GM06990 (cell line): ENCODE data around the gene MFN2.

Source experiments
- DNase-seq: peaks from one replicate; pipeline ENCODE4 v3.0.0-alpha.2; 2011; ENCODE audit not compliant: insufficient read length; ENCODE audit errors: extremely low read depth
- H3K27me3 ChIP-seq: replicated peaks from 2 replicates; pipeline ENCODE4 v1.6.0; 2011; ENCODE audit warnings: low read length; ENCODE audit not compliant: control insufficient read depth, insufficient read depth
- H3K36me3 ChIP-seq: 2 replicates; pipeline ENCODE4 v1.5.1; 2011; ENCODE audit warnings: low read length; ENCODE audit not compliant: control insufficient read depth, insufficient read depth
- H3K4me3 ChIP-seq: replicated peaks from 2 replicates; pipeline ENCODE4 v1.5.1; 2011; ENCODE audit warnings: low read depth, mild to moderate bottlenecking, control low read depth, low read length
- TF ChIP-seq, protein P1 (sequence below): IDR thresholded peaks from 2 replicates; pipeline ENCODE4 v1.5.1; 2011; ENCODE audit warnings: low read length, control low read depth, mild to moderate bottlenecking, inconsistent platforms; ENCODE audit not compliant: insufficient read depth, poor library complexity, severe bottlenecking

MFN2 gene

DNA sequence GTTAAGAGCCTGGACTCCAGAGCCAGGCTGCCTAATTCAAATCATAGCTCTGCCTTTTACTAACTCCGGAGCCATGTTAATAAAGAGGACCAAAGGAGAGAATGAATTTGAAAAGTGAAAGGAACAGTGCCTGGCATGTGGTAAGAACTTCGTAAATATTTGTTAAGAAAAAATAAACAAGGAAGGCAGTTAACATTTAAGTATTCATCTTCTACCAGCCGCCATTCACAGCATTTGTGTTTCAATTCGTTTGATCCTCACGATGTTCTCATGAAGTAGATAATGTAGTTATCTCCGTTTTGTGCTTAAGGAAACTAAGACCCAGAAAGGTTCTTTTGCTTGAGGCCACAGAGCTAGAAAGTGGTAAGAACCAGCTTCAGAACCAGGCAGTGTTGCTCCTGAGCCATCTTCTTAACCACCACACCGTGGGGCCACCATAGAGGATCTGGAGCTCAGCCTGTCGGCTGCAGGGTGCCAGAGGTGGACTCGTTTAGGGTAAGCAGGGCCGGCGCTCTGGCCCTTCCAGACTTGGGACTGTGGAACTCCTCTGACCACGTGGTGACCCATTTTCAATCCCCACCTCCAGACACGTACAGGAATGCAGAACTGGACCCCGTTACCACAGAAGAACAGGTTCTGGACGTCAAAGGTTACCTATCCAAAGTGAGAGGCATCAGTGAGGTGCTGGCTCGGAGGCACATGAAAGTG, 11.9 kb downstream of the MFN2 start:
- peaks cover 26% of the 10 kb centered on the region for H3K36me3 ChIP-seq
- TF ChIP-seq, protein P1, sequence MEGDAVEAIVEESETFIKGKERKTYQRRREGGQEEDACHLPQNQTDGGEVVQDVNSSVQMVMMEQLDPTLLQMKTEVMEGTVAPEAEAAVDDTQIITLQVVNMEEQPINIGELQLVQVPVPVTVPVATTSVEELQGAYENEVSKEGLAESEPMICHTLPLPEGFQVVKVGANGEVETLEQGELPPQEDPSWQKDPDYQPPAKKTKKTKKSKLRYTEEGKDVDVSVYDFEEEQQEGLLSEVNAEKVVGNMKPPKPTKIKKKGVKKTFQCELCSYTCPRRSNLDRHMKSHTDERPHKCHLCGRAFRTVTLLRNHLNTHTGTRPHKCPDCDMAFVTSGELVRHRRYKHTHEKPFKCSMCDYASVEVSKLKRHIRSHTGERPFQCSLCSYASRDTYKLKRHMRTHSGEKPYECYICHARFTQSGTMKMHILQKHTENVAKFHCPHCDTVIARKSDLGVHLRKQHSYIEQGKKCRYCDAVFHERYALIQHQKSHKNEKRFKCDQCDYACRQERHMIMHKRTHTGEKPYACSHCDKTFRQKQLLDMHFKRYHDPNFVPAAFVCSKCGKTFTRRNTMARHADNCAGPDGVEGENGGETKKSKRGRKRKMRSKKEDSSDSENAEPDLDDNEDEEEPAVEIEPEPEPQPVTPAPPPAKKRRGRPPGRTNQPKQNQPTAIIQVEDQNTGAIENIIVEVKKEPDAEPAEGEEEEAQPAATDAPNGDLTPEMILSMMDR: no peak
- no peaks in the 10 kb centered on the region for H3K27me3 ChIP-seq
- DNase-seq: no peak
- H3K4me3 ChIP-seq: no peak overlapping the region

DNA sequence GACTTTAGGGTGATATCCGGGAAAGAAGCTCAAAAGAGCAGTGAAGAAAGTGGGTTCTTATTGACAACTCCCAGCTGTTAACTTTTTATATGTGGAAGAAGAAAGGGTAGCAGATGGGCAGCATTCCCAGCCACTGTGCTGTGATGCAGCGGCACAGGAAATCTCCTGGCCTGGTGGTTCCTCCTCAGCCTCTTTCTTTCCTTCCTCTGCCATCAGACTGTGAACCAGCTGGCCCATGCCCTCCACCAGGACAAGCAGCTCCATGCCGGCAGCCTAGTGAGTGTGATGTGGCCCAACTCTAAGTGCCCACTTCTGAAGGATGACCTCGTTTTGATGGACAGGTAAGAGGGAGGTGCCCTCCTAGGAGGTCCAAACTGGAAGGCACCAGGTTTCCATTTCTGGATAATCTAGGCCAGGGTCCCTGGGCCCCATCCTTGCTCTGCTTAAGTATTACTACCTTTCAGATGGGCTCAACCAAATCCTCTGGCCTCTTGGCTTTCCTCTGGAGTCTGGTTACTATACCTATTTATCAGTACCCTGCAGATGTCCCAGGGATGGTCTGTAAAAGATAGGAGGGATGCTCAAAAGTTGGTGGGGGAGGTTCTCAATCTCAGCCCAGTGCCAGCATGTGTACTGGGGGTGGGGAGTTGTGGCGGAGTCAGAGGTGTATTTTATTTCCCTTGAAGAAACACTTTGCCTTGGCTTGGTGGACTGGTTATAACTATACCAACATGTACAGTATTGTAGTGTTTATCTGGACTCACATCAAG, 17.0 kb downstream of the MFN2 start:
- Histone ChIP-seq H3K27me3 (no peaks in the 10 kb centered on the region), H3K4me3 (no peak overlapping the region), H3K36me3 (peaks cover 29% of the 10 kb centered on the region)
- TF ChIP-seq, protein P1: no peak
- DNase-seq: no peak

- TF ChIP-seq, protein P1: no peak
- no peak for DNase-seq
- Histone ChIP-seq H3K36me3 (peaks cover 26% of the 10 kb centered on the region), H3K4me3 (no peak overlapping the region), H3K27me3 (no peaks in the 10 kb centered on the region)
These were observed 18.4 kb downstream of the MFN2 start for GRCh38 chr1:11998636-11999035.

GRCh38 chr1:11999236-11999635, 19.0 kb downstream of the MFN2 start:
- Histone ChIP-seq H3K27me3 (no peaks in the 10 kb centered on the region), H3K36me3 (peaks cover 28% of the 10 kb centered on the region), H3K4me3 (no peak overlapping the region)
- TF ChIP-seq, protein P1: no peak
- DNase-seq: no peak

DNA sequence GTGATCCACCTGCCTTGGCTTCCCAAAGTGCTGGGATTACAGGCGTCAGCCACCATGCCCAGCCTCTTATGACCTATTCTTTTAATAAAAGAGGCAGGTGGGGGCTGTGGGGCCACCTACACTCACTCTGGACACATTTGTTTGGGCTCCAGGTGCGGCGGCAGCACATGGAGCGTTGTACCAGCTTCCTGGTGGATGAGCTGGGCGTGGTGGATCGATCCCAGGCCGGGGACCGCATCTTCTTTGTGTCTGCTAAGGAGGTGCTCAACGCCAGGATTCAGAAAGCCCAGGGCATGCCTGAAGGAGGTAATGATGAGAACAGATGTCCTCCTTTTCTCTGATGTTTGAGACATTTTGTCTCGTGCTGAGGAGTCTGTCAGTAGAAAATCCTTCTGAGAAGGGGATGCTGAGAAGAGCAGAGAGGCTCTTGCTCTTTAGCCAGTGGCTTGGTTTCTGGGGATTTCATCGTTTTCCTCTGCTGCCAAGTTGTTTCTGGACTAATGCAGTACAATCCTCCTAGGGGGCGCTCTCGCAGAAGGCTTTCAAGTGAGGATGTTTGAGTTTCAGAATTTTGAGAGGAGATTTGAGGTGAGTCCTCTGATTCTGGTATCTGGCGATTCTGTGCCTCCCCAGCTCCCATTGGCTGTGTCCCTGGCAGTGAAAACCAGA, 21.1 kb downstream of the MFN2 start:
- Histone ChIP-seq H3K36me3 (peaks cover 29% of the 10 kb centered on the region), H3K4me3 (no peak overlapping the region), H3K27me3 (no peaks in the 10 kb centered on the region)
- TF ChIP-seq, protein P1: peak; percentile 66
- no peak for DNase-seq
